CD4-positive, alpha-beta T cell treated with Interleukin-1 beta for 1 hour (primary cell): ENCODE measurements around the gene DCAF6.

Experiments used
- DNase-seq, 2 donors: peaks; one replicate each; pipeline ENCODE4 v3.0.0-alpha.2; 2020 to 2022

The DCAF6 gene

GRCh38 chr1:168089326-168089978 is 153.0 kb downstream of the DCAF6 start:
- DNase-seq: no peak

GRCh38 chr1:168089979-168090337 is 153.5 kb downstream of the DCAF6 start:
- no peak for DNase-seq

DNA sequence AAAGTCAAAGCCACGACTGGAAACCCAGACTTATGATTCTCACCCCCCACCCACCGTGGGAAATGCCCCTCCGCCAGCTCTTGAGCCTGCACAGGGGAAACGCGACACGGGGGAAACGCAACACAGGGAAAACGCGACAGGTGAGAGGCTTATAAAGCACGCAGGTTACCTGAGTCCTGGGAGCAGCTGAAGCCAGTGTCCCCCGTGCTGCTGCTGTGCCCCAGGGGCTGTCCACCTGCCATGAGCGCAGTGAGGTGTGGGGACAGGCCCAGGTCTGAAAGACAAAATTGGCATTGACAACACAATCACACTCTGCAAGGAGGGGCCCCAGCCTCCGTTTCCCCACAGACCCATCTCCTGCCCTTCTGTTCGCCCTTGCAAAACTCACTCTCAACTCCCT is 153.9 kb downstream of the DCAF6 start:
- no peak for DNase-seq

GRCh38 chr1:168091063-168091462 is 154.6 kb downstream of the DCAF6 start:
- DNase-seq: no peak

DNA sequence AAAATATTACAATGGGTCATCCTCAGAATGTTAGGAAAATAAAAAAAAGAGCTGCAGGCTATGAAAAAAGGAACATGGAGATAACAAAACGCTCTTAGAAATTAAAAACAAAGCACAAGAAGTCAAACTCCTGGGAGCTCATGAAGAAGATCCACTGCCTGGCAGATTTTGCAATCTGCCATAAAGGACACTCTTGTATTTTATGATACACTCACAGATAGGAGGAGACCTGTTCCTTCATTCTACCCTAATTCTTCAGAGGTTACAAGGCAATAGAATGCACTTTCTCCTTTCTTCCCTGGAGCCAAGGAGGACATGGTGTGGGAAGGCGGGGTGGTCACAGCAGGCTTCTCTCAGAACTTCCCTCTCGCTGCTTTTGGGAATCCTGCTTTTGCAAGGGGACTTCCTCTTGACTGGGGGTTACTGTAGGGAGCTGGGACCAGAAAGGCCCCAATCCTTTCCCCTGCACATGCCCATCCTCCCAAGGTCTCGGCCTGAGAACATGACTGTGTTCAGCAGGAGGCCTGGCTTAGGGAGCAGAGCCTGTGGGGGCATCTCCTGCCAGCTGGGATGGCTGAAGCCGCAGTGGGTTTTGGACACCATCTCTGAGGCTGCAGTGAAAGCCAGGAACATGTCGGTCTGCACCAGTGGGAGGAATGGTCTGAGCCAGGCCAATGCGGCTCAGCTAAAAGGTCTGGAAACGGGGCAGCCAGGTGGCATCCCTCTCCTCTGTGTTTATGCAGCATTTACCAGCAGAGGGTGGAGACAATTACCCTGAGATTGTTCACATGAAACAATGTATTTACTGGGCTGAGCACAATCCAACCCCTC is 155.5 kb downstream of the DCAF6 start:
- no peak for DNase-seq

DNA sequence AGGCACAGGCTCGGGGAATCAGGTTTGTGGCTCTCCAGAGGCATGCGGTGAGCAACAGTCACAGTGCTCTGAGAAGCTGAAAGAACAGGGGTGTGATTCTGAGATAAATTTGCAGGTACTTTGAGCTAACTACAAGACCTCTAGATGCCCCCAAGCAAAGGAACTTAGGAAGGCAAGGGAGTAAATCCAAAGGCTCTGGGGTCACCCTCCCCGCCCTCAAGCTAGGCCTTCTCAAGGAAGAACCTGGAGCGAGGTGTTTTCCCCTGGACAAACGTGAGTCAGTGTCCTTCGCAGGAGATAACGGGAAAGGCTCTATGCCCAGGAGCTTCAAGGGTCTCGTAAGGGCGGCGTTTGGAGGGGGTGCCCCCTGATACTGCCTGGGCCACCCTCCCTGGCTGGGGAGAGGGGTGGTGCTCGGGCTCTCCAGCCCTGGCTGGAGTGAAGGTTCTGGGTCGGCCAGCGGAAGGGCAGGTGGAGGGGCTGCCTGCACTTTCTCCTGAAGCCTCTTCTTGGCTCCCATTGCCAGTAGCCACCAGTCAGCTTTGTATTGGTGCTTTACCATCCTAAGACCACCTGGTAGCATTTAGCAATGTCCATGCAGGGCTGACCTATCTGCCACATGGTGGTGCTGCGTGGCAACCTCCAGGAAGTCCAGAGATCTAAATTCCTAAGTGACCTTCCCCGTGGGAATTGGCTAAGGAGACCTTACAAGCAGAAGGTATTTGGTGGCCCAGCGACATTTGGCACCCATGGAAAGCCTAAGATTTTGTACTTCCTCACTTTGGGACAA is 156.3 kb downstream of the DCAF6 start:
- DNase-seq: no peak

DNA sequence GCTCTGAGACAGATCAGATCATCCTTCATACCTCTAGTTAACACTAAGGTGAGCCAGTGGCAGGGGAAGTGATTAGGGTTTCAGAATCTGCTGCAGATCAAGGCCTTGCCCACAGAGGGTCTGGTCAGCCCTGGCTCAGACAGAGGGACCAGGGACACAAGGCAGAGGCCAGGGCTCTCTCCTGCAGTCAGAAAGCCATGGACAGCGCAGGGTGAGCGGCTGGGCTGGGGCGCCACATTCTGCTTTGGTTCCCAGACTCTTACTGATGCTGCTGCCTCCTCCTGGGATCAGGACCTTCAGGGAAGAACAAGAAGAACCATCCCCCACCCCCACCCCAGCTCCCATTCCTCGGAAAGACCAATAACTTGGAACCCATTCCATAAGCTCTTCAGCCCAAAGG is 157.1 kb downstream of the DCAF6 start:
- DNase-seq: no peak

DNA sequence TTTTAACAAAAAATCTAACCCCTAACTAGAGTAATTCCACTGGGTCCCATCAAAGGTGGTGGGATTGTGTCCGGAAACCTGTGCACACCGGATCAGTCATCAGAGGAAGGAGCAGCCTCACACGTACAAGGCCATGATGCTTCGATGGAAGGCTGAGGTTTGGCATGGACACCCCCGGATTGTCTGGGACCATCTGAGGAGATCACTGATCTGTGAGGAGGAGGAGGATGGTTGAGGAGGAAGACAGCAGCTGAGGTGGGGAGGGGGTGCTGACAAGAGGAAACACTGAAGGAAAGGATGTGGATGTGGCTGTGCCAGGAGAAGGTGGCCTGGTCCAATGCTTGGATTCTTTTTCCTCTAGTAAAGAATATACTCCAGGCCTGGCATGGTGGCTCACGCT is 159.0 kb downstream of the DCAF6 start:
- no peak for DNase-seq

DNA sequence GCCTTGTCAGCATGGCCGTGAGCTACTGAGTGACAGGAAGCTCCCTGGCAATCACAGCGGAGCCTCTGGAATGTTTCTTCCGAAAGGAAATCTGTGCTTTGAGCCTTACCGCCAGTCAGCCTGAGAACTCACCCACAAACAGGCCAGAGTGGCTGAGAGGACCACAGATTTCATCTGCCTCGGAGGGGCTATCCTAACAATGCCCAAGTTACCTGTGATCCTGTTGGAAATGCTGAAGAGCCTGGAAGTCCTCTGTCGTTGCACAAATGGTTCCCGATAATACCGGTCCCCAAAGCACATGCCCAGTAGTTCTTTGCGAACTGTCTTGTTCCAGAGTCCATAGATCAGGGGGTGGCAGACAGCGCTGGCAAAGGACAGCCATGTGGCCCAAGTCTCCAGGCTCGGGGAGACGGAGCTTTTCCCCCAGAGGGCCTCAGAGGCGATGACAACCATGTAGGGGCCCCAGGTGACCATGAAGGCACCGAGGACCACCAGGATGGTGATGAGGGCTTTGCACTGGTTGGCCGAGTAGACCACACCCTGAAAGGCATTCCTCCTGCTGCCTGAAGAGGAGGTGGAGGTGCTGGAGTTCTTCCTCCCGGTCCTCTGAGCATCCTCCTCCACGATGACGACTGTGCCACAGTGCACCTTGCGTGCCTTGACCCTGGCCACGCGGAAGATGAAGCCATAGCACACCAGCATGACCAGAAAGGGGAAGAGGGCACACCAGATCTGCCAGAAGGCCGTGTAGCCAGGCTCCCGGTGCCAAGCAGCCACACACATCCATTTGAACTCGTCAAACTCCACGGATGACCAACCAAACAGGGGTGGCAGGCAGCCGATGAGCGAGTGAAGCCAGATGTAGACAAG is 160.0 kb downstream of the DCAF6 start:
- no peak for DNase-seq

GRCh38 chr1:168097921-168098528 is 161.5 kb downstream of the DCAF6 start:
- no peak for DNase-seq

DNA sequence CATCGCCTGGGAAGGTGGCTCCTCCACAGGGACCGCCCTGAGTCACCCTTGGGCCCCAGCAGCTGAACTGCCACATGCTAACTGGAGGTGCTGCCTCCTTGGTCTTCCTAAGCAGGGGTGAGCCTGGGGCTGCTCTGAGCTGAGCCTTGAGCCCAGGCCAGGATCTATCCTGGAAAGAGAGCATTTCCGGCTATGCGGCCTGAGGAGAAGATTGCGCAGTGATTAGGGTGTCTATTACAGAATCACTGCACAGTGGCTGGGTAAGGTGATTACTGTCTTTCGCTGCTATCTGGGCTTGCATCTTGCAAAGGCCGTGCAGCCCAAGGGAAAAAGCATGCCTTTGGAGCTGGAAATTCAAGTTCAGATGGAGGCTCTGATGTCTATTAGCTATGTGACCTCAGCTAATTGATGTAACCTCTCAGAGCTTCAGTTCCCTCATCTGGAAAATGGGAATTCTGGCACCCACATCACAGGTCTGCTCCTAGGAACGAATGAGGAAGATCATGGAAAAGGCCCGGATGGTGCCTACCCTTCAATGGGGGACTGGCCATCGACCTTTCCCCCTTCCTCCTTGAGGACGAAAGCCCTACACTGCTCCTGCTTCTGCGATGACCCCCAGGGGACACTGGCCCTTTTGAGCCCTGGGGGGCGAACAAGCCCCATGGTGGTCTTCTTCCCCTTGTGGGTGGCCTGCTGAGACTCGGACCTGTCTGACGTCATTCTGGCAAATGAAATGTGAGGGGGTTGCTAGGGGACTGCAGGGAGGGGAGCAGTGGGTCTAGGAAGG is 162.2 kb downstream of the DCAF6 start:
- DNase-seq: no peak

DNA sequence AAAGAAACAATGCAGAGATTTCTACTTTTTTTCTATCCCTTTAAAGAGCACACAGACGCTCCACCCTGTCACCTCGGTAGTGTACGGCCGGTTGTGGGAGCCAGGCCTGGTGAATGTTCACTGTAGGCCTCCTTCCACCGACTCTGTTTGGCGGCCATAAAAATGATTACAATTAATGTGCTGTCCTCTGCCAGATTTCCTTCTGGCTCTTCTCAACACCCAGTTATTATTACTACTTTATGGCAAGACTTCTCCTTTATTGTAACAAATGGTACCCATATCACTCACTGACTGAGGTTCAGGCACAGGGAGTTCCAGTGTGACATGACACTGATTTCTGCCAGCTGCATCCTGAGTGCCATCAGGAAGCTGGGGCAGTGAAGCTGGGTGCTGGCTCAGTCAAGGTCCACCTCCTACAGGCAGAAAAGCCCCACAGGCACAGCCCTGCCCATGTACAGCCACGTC is 162.9 kb downstream of the DCAF6 start:
- DNase-seq: no peak

DNA sequence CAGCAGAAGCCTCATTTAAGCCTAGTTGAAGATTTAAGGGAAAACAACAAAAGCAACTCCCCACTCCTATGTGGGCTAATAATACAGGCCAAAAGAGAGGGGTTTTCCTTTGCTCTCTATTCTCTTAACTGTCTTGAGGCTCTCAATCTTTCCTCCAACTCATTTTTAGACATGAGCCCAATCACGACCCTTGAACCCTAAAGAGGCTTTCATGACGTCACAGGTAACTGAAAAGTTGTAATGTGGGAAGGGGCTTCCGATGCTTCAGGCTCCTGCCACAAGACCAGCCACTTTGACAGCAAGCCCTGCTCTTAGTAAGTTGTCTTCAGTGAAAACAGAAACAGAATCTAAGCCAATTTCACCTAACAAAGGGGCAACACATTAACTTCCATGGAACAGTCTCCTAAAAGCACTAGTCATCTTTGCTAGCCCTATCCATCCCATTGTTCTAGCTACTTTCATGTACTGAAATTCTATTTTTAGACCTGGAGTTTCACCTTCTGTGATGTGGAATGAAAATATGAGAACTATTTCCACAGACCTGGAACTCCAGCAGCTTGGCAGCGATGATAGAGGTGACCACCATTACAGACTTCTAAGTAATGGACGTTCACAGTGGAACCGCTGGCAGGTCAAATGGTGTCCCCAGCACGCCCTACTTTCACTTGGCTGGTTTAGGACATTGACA is 164.0 kb downstream of the DCAF6 start:
- DNase-seq: no peak

GRCh38 chr1:168101336-168101735 is 164.9 kb downstream of the DCAF6 start:
- DNase-seq: no peak

GRCh38 chr1:168102487-168102886 is 166.0 kb downstream of the DCAF6 start:
- no peak for DNase-seq

DNA sequence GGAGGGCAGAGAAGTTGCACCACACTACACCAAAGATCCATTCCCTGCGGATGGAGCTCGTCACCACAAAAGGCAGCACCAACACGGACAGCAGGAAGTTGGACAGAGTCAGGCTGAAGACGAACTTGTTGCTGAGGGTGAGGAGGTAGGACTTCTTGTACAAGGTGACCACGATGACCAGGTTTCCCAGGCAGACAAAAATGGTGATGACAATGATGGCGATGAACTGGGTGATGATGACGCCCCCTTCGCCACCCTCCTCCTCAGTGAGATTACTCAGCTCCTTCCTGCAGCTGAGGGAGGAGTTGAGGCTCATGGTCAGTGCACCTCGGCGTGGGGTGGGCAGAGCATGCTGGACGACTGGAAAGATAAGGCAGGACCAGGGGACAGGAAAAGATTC is 168.1 kb downstream of the DCAF6 start:
- no peak for DNase-seq

DNA sequence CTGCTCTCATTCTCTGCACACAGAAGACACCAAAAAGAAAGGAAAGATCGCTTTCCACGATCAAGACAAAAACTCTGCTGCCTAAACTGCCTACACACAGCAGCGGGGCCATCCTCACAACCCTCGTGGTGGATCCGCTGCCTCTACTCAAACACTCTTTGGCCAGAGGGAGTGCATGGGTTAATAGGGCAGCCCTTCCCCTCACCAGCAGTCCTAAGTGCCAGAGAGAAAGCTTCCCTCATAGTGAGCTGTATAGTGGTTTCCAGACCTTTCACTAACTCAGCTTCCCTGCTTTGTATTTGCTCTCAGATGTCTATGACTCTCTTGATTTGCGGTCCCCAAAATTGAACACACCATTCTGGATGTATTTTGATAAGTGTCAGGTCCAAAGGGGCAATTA is 169.4 kb downstream of the DCAF6 start:
- no peak for DNase-seq

DNA sequence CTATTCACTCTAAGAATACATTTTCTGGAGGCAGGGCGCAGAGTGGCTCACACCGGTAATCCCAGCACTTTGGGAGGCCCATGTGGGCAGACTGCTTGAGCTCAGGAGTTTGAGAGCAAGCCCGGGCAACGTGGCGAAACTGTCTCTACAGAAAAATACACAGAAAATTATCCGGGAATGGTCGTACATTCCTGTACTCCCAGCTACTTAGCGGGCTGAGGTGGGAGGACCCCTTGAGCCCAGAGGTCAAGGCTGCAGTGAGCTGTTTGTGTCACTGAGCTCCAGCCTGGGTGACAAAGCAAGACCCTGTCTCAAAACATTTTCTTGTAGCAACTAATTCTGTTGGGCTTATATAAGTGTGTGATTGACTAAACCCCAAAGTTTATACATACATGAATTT is 169.8 kb downstream of the DCAF6 start:
- DNase-seq: no peak

DNA sequence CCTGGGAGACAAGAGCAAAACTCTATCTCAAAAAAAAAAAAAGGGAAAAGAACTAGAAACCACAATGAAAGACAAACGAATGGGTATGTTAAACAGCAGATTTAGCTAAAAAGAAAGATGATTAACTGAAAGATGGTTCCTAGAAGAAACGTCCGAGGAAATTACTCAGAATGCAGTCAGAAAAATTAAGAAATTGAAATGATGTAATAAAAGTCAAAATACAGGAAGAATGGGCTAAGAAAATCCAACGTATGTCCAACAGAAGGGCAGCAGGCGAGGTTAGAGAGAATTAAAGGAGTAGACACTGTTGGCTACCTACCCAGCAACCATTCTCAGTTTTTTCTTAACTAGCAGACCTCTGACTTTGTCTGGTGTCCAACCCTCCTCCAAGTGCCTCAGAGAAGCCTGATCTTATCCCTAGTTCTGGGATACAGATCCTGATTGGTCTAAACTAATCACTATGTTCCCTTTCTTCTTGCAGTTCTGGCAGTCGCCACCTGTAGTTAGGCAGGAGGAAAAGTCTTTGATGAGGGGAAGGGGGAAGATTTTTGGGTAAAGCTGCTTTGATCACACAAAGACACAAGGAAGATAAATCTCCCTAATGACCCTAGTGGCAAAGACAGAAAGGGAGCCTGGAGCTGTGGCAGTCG is 174.5 kb downstream of the DCAF6 start:
- DNase-seq: no peak

DNA sequence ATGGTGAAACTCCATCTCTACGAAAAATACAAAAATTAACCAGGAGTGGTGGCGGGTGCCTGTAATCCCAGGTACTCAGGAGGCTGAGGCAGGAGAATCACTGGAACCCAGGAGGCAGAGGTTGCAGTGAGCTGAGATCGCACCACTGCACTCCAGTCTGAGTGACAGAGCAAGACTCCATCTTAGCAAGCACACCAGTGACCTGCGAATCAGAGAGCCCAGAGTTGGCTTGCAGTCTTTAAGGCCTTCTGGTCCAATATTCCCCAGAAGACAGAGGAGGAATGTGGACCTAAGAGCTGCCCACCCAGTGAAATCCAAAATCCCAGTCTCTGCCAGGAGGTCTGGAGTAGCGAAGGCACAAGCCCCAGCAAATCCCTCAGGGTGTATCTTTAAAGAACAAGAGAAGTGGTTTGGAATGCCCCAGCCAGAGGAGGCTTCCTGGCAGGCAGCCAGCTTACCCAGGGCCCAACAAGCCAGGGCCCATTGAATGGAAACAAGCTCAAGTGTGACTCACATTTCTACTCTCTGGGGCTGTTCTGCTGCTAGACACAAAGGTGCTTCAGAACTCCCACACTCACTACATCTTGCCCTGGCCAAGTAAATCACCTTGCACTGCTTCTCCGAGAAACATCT is 176.3 kb downstream of the DCAF6 start:
- DNase-seq: no peak
